Measurements from ENCODE around the gene TDRD7.

DNA sequence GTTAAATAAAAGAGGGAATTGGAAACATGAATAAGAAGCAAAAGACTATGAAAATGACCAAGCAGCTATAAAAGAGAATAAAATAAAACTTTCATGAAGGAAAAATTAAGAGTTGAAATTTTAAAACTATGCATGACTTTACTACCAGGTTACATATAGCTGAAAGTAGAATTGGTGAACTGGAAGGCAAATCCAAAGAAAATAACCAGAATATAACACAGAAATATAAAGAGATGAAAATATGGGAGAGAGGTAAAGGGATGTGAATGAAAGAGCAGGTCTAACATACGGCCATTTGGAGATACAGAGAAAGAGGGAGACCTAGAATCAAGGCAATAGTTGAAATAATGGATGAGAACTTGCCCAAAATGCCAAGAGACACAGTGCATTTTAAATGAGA lies 42.9 kb upstream of the TDRD7 start:
- TF ChIP-seq KDM1A (IDR thresholded peaks at IDR 0.05; ENCODE audit: borderline replicate concordance, low read length), result no peak; the same call in 1 of the 2 replicates
- no peak for TF ChIP-seq POLR2A (IDR thresholded peaks at IDR 0.05; ENCODE audit: control extremely low read depth in 1 of 2, low read depth in 2 of 2, low read length in 2 of 2)

Data from H1 (cell line).